Cerebellar nuclear complex (tissue), 1 donor: ENCODE data around the gene MMP17.

ENCODE experiments used
- DNase-seq, 2 experiments: peaks; one replicate each; lab custom pipeline; 2025; lab: John Stamatoyannopoulos, UW

The MMP17 gene

DNA sequence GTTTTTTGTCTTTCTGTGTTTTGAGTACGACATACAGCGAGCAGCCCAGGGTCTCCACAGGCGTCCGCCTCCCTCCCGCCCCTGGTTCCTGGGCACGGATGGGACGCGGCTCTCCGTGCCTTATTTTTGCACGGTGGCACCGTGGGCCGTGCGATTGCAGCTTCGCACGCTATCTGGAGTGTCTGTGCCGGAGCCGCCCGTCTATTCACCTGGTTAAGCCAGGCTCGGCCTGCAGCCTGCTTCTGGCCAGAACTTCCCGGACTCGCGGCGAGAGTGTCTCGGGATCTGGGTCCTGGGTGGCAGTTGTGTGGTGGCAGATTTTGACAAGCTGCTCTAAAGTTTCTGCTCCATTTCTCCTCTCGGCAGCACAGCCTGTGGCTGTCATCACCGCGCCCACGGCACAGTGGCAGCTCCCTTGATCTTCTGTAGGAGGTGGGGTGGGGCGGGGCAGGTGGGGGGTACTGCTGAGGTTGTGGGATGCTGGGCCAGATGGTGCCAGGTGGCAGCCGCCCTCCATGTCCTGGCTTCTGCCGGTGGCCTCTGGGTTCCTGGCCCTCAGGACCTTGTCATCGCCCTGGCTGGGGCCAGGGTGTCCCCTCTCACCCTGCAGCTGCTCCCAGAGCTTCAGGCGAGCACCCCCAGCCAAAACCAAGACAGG is 2.9 kb downstream of the MMP17 start:
- DNase-seq, result no peak

GRCh38 chr12:131831635-131832041 is 3.4 kb downstream of the MMP17 start:
- DNase-seq, result no peak

GRCh38 chr12:131832321-131833231 is 4.4 kb downstream of the MMP17 start:
- no peak for DNase-seq

DNA sequence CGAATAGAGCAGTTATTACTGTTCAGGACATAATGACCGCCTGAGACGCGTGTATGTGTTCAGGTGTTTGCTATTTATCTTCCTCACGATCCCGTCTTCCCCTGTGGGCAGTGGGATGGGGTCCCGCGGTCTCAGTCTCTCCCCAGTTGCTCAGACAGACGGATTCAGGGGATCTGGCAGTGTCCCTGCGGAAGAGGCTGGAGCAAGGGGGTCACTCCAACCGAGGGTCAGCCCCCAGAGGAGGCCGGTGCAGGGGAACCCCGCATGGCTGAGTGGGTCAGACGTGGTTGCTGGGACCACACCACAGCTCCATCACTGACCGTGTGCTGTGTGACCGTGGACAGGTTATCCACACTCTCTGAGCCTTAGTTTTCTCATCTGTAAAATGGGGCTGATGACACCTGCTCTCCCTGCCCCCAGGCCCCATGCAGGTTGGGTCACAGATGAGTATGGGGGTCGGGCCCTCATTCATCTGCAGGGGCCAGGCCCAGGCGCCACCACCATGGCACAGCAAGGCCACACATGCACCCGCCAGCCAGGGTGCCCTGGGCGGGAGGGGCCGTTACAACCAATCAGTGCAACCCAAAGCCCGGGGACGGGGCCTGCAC is 5.2 kb downstream of the MMP17 start:
- no peak for DNase-seq

DNA sequence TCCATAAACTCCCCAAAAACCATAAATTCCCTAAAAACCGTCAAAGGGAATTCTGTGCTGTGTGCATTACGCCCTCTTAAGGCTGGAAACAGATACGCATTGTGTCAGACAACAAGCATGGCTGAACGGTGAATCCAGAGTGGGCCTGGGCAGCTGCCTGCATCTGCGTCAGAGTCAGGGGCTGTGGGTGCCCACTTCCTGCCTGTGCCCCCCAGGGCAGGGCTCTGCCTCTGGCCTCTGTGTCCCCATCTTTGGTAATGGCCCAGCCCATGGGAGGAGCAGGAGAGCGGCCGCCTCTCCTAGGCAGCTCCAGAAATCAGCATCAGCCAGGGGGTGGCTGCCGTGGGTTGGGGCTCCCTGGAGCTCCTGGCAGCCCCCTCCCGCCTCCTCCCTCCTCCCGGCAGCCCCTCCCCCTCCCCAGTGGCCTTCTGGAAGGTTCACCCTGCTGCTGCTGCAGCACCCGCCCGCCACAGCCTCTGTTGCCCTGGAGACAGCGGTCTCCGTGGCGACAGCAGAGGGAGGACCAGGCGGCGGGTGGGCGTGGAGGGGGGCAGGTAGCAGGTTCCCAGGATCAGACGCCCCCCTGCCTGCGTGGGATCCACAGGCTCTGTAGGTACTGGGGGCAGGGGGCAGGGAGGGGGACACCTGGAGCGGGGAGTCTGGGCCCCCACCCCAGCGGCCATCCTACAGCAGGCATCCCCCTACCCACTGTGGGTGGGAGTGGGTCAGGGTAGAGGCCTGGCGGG is 5.9 kb downstream of the MMP17 start:
- DNase-seq, result no peak

- no peak for DNase-seq
Measured at GRCh38 chr12:131834798-131835615, 6.8 kb downstream of the MMP17 start.

DNA sequence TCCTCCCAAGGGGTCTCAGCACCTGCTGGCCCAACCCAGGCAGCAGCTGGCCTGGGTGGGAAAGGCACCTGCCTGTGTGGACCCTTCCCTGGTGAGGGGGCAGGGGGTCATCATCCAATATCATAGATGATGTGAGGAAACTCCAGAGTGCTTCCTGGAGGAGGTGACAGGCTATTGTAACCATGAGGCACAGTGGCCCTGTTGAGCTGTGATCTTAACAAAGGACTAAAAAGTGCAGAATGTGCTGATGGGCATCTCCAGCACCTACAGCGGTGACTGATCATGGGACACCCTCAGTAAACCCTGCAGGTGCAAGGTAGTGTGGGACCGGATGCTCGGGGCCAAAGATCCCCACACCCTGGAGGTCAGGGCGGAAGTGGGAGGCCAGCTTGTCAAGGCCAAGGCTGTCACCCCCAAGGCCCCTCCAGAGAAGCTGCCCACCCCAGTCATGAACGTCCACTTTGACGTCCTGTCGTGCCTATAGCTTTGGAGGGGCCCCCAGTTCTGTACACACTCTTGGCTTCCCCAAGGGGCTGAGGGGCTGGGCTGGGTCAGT is 7.5 kb downstream of the MMP17 start:
- no peak for DNase-seq

DNA sequence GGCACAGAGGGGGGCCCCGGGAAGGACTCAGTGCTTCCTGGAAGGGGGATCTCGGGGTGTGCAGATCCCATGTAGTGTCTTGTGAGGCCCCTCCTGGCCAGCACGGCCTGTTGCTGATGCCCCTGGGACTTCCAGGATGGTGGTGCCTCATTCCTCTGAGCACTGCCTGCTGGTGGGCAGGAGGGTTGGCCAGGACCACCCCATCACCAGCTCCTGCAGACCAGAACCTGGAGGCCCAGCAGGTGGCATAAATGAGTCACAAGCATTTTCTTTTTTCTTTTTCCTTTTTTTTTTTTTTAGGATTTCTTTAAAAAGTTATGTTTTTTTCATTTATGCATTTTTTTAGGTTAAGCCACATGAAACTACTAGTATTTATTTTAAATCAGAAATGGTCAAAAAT is 8.0 kb downstream of the MMP17 start:
- DNase-seq, result no peak

DNA sequence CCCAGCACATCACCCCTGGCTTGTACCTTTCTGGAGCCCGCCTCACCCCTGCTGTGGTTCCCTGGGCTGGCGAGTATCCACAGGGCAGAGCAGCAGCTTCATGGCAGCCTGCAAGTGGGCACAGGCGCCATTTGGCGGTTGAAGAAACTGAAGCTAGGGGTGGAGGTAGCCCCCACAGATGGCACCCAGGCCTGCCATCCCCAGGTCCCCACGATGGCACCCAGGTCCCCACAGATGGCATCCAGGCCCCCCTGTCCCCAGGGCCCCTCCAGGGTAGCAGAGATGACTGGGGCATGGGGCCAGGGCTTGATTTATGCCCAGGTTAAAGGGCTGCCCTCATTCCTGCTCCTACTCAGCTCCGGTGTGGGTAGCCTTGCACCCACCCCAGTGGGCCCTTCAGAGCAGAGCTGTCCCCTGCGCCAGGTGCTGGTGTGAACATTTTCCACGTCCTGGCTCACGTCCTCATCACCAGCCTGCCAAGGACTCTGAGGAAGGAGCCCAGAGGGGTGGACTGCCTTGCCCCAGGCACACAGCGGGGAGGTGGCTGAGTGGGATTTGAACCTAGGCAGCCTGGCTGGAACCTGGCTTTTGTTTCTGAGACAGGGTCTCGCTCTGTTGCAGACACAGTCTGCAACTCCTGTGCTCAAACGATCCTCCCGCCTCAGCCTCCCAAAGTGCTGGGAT is 8.7 kb downstream of the MMP17 start:
- DNase-seq, result no peak

GRCh38 chr12:131840643-131841416 is 12.6 kb downstream of the MMP17 start:
- DNase-seq, result no peak

DNA sequence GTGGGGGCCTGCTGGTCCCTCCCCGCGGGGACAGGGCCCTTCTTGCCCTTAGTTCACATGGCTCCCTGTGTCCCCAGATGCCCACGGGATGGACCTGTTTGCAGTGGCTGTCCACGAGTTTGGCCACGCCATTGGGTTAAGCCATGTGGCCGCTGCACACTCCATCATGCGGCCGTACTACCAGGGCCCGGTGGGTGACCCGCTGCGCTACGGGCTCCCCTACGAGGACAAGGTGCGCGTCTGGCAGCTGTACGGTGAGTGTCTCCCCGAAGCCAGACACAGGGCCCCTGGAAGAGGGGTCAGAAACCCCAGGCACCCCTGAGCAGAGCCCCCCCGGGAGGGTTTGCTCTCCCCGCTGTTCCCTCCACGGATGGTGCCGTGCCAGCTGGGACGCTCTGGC is 13.4 kb downstream of the MMP17 start:
- DNase-seq, result no peak

GRCh38 chr12:131842169-131842568 is 14.0 kb downstream of the MMP17 start:
- DNase-seq, result no peak

DNA sequence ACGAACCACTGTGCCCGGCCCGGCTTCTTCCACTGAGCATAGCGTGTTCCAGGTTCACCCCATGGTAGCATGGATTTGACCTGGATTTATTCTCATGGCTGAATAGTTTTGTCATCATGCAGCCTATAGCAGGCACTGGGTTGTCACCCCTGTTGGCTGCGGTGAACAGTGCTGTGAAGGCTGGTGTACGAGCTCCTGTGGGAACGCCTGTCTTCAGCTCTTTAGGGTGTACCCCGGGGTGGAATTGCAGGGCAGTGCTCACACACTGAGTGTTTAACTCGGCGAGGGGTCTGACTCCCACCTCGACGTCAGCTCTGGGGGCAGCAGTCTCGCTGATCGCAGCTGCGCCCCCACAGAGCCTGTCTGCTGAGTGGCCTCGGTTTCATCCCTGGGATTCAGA is 15.3 kb downstream of the MMP17 start:
- DNase-seq, result no peak

DNA sequence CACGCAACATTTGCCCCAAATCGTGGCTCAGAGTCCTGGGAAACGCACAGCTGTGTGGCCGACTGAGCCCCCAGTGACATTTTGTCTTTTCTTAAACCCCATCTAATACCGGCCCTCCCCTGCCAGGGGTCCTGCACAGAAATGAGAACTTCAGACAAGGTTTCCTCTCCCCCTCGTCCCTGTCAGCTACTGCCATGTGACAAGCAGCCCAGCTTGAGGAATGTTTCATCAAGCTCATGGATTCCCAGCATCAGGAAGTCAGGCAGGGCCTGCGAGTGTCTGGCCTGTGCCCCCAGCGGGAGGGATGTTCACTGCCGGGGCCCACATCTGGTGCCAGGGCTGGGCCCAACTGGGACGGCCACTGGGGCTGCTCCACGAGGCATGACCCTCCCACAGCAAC is 15.9 kb downstream of the MMP17 start:
- no peak for DNase-seq

DNA sequence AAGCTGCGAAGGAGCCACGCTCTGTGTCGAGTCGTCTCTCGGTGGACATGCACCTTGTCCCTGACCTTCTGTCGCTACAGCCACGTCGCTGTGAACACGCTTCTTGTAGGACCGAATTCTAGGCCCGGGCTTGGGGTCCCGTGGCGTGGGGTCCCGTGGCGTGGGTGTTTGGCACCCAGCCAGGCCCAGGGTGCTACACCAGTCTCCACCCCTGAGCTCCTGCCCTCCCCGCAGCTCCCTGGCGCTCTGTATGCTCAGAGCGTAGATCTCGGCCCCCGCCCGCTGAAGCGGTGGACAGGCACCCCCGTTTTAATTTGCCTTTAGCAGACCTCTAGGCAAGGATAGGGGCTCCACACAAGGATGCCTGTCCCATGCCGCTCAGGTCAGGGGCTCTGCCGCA is 16.5 kb downstream of the MMP17 start:
- DNase-seq, result no peak

GRCh38 chr12:131845121-131845520 is 16.9 kb downstream of the MMP17 start:
- no peak for DNase-seq

DNA sequence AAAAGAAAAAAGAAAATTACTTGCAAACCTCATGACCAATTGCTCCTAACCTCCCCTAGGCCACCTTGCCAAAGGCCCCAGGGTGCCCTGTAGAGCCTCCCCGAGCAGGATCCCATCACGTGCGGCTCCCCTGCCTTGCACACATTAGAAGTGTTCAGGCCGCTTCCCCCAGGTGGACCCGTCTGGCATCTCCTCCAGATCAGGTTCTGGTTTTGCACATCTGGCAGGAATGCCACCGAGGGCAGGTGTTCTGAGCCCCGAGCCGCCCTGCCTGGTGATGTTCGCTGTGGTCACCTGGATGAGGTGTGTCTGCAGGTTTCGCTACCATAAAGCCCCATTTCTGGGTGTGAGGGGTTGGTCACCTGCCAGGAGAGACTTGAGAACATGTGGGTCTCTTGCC is 19.3 kb downstream of the MMP17 start:
- no peak for DNase-seq

GRCh38 chr12:131848753-131849152 is 20.6 kb downstream of the MMP17 start:
- no peak for DNase-seq

- no peak for DNase-seq
Measured at GRCh38 chr12:131849700-131850553, 21.7 kb downstream of the MMP17 start.
